ENCODE results near the gene CCNDBP1.

DNA sequence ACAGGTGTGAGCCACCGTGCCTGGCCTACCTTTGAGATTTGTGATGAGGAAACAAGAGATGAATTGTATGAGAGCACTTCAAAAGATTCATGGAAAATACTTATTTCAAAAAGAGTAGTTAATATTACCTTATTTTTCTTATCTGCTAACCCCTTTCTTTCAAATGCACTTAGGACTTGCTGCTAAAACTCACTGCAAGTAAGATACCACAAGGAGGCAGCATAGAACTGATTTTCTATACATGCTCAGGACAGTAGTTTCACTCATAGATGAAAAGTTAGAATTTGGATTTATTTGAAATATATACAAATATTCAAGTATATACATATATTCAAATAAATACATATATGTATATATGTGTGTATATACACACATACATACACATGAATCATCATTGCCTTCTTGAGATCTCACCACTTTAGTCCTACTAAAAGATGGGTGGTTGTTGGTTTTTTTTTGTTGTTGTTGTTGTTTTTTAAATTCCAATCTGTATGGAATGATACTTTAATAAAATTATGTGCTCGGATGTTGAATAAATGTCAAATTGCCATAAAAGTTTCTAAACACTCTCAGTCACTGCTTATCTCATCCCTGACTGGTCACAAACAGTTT, 2.4 kb downstream of the CCNDBP1 start:
- TF ChIP-seq, protein P1, sequence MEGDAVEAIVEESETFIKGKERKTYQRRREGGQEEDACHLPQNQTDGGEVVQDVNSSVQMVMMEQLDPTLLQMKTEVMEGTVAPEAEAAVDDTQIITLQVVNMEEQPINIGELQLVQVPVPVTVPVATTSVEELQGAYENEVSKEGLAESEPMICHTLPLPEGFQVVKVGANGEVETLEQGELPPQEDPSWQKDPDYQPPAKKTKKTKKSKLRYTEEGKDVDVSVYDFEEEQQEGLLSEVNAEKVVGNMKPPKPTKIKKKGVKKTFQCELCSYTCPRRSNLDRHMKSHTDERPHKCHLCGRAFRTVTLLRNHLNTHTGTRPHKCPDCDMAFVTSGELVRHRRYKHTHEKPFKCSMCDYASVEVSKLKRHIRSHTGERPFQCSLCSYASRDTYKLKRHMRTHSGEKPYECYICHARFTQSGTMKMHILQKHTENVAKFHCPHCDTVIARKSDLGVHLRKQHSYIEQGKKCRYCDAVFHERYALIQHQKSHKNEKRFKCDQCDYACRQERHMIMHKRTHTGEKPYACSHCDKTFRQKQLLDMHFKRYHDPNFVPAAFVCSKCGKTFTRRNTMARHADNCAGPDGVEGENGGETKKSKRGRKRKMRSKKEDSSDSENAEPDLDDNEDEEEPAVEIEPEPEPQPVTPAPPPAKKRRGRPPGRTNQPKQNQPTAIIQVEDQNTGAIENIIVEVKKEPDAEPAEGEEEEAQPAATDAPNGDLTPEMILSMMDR (conservative IDR thresholded peaks at IDR 0.05): peak; percentile 81
- TF ChIP-seq ZFX (IDR thresholded peaks at IDR 0.05): no peak
